ENCODE data around the gene LRFN5.

LRFN5 gene

GRCh38 chr14:41806366-41806975 is 199.8 kb downstream of the LRFN5 start:
- no peak for FAIRE-seq
- TF ChIP-seq POLR2A (IDR thresholded peaks at IDR 0.05; ENCODE audit: low read depth, low read length) = no peak
- no peak for TF ChIP-seq POLR2AphosphoS5 (IDR thresholded peaks at IDR 0.05; ENCODE audit: low read depth, low read length)
- no peak for TF ChIP-seq TAF1 (IDR thresholded peaks at IDR 0.05; ENCODE audit: borderline replicate concordance, low read depth, low read length)
- no peak for DNase-seq (ENCODE audit: insufficient read length)

GRCh38 chr14:41810362-41810761 is 203.7 kb downstream of the LRFN5 start:
- FAIRE-seq (no peak), DNase-seq (ENCODE audit: insufficient read length) (no peak)
- no peak for TF ChIP-seq POLR2A (IDR thresholded peaks at IDR 0.05; ENCODE audit: low read depth, low read length)
- TF ChIP-seq POLR2AphosphoS5 (IDR thresholded peaks at IDR 0.05; ENCODE audit: low read depth, low read length) = no peak
- no peak for TF ChIP-seq TAF1 (IDR thresholded peaks at IDR 0.05; ENCODE audit: borderline replicate concordance, low read depth, low read length)

GRCh38 chr14:41817626-41818025 is 210.9 kb downstream of the LRFN5 start:
- DNase-seq (ENCODE audit: insufficient read length) (no peak), FAIRE-seq (no peak)
- TF ChIP-seq TAF1 (IDR thresholded peaks at IDR 0.05; ENCODE audit: borderline replicate concordance, low read depth, low read length) (no peak), POLR2AphosphoS5 (IDR thresholded peaks at IDR 0.05; ENCODE audit: low read depth, low read length) (no peak), POLR2A (IDR thresholded peaks at IDR 0.05; ENCODE audit: low read depth, low read length) (no peak)

- DNase-seq (ENCODE audit: insufficient read length) (no peak), FAIRE-seq (no peak)
- TF ChIP-seq POLR2AphosphoS5 (IDR thresholded peaks at IDR 0.05; ENCODE audit: low read depth, low read length) = no peak
- no peak for TF ChIP-seq POLR2A (IDR thresholded peaks at IDR 0.05; ENCODE audit: low read depth, low read length)
- TF ChIP-seq TAF1 (IDR thresholded peaks at IDR 0.05; ENCODE audit: borderline replicate concordance, low read depth, low read length) = no peak
Observed at GRCh38 chr14:41824441-41824840, 217.8 kb downstream of the LRFN5 start.

GRCh38 chr14:41825622-41826021 is 218.9 kb downstream of the LRFN5 start:
- FAIRE-seq (no peak), DNase-seq (ENCODE audit: insufficient read length) (no peak)
- TF ChIP-seq POLR2AphosphoS5 (IDR thresholded peaks at IDR 0.05; ENCODE audit: low read depth, low read length) = no peak
- no peak for TF ChIP-seq POLR2A (IDR thresholded peaks at IDR 0.05; ENCODE audit: low read depth, low read length)
- no peak for TF ChIP-seq TAF1 (IDR thresholded peaks at IDR 0.05; ENCODE audit: borderline replicate concordance, low read depth, low read length)

- DNase-seq (ENCODE audit: insufficient read length) (no peak), FAIRE-seq (no peak)
- TF ChIP-seq POLR2A (IDR thresholded peaks at IDR 0.05; ENCODE audit: low read depth, low read length) (no peak), POLR2AphosphoS5 (IDR thresholded peaks at IDR 0.05; ENCODE audit: low read depth, low read length) (no peak)
Observed at GRCh38 chr14:41830714-41831406, 224.2 kb downstream of the LRFN5 start.

GRCh38 chr14:41839661-41840060 is 233.0 kb downstream of the LRFN5 start:
- TF ChIP-seq TAF1 (IDR thresholded peaks at IDR 0.05; ENCODE audit: borderline replicate concordance, low read depth, low read length) = no peak
- no peak for TF ChIP-seq POLR2AphosphoS5 (IDR thresholded peaks at IDR 0.05; ENCODE audit: low read depth, low read length)
- no peak for TF ChIP-seq POLR2A (IDR thresholded peaks at IDR 0.05; ENCODE audit: low read depth, low read length)
- FAIRE-seq = no peak

GRCh38 chr14:41859336-41859735 is 252.7 kb downstream of the LRFN5 start:
- FAIRE-seq (no peak), DNase-seq (ENCODE audit: insufficient read length) (no peak)
- TF ChIP-seq TAF1 (IDR thresholded peaks at IDR 0.05; ENCODE audit: borderline replicate concordance, low read depth, low read length) (no peak), POLR2A (IDR thresholded peaks at IDR 0.05; ENCODE audit: low read depth, low read length) (no peak), POLR2AphosphoS5 (IDR thresholded peaks at IDR 0.05; ENCODE audit: low read depth, low read length) (no peak)

More at GRCh38 chr14:41839661-41840060, 233.0 kb downstream of the LRFN5 start:
- DNase-seq (ENCODE audit: insufficient read length) = no peak

GRCh38 chr14:41860586-41860985 is 253.9 kb downstream of the LRFN5 start:
- DNase-seq (ENCODE audit: insufficient read length) (no peak), FAIRE-seq (no peak)
- TF ChIP-seq TAF1 (IDR thresholded peaks at IDR 0.05; ENCODE audit: borderline replicate concordance, low read depth, low read length) (no peak), POLR2A (IDR thresholded peaks at IDR 0.05; ENCODE audit: low read depth, low read length) (no peak), POLR2AphosphoS5 (IDR thresholded peaks at IDR 0.05; ENCODE audit: low read depth, low read length) (no peak)

GRCh38 chr14:41865894-41866293 is 259.2 kb downstream of the LRFN5 start:
- DNase-seq (ENCODE audit: insufficient read length) = no peak
- no peak for TF ChIP-seq POLR2AphosphoS5 (IDR thresholded peaks at IDR 0.05; ENCODE audit: low read depth, low read length)
- no peak for TF ChIP-seq POLR2A (IDR thresholded peaks at IDR 0.05; ENCODE audit: low read depth, low read length)
- no peak for TF ChIP-seq TAF1 (IDR thresholded peaks at IDR 0.05; ENCODE audit: borderline replicate concordance, low read depth, low read length)
- FAIRE-seq = no peak

GRCh38 chr14:41868396-41868795 is 261.7 kb downstream of the LRFN5 start:
- DNase-seq (ENCODE audit: insufficient read length) (no peak), FAIRE-seq (no peak)
- TF ChIP-seq POLR2AphosphoS5 (IDR thresholded peaks at IDR 0.05; ENCODE audit: low read depth, low read length) (no peak), TAF1 (IDR thresholded peaks at IDR 0.05; ENCODE audit: borderline replicate concordance, low read depth, low read length) (no peak)
